ENCODE results near the gene SFXN4.
"Not testable (repeated sequence)": the region's sequence is repeated elsewhere in the genome, so short reads cannot be mapped to it uniquely, and the experiment has no call there.

Gene SFXN4

GRCh38 chr10:119139464-119140067 is 25.9 kb downstream of the SFXN4 start:
- no peak for TF ChIP-seq ZNF565 (CRISPR knock-in tag; conservative IDR thresholded peaks at IDR 0.05; ENCODE audit: low read depth)
- TF ChIP-seq ARNTL (CRISPR knock-in tag; IDR thresholded peaks at IDR 0.05; ENCODE audit: borderline replicate concordance, low read depth), result no peak
- no peak for TF ChIP-seq ISL1 (CRISPR knock-in tag; IDR thresholded peaks at IDR 0.05)
- no peak for TF ChIP-seq ZC3H10 (CRISPR knock-in tag; IDR thresholded peaks at IDR 0.05)
- TF ChIP-seq CSDC2 (CRISPR knock-in tag; IDR thresholded peaks at IDR 0.05), result no peak
- TF ChIP-seq ZFP30 (CRISPR knock-in tag; IDR thresholded peaks at IDR 0.05), result no peak
- TF ChIP-seq, protein P1, sequence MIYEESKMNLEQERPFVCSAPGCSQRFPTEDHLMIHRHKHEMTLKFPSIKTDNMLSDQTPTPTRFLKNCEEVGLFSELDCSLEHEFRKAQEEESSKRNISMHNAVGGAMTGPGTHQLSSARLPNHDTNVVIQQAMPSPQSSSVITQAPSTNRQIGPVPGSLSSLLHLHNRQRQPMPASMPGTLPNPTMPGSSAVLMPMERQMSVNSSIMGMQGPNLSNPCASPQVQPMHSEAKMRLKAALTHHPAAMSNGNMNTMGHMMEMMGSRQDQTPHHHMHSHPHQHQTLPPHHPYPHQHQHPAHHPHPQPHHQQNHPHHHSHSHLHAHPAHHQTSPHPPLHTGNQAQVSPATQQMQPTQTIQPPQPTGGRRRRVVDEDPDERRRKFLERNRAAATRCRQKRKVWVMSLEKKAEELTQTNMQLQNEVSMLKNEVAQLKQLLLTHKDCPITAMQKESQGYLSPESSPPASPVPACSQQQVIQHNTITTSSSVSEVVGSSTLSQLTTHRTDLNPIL (CRISPR knock-in tag; IDR thresholded peaks at IDR 0.05; ENCODE audit: low read depth), result no peak
- TF ChIP-seq, protein P2, sequence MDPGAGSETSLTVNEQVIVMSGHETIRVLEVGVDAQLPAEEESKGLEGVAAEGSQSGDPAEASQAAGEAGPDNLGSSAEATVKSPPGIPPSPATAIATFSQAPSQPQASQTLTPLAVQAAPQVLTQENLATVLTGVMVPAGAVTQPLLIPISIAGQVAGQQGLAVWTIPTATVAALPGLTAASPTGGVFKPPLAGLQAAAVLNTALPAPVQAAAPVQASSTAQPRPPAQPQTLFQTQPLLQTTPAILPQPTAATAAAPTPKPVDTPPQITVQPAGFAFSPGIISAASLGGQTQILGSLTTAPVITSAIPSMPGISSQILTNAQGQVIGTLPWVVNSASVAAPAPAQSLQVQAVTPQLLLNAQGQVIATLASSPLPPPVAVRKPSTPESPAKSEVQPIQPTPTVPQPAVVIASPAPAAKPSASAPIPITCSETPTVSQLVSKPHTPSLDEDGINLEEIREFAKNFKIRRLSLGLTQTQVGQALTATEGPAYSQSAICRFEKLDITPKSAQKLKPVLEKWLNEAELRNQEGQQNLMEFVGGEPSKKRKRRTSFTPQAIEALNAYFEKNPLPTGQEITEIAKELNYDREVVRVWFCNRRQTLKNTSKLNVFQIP (CRISPR knock-in tag; IDR thresholded peaks at IDR 0.05; ENCODE audit: borderline replicate concordance, low read depth), result no peak
- no peak for TF ChIP-seq ZFP3 (CRISPR knock-in tag; IDR thresholded peaks at IDR 0.05)
- no peak for TF ChIP-seq OSR1 (CRISPR knock-in tag; IDR thresholded peaks at IDR 0.05)
- no peak for TF ChIP-seq SNAI2 (CRISPR knock-in tag; IDR thresholded peaks at IDR 0.05)
- no peak for TF ChIP-seq PPARA (CRISPR knock-in tag; IDR thresholded peaks at IDR 0.05; ENCODE audit: borderline replicate concordance)
- ATAC-seq, result peak; percentile 85

GRCh38 chr10:119138346-119139306 is 26.9 kb downstream of the SFXN4 start:
- no peak; the same call in 2 of the 3 replicates for ATAC-seq
- no peak for TF ChIP-seq ZFP3 (CRISPR knock-in tag; IDR thresholded peaks at IDR 0.05)
- no peak for TF ChIP-seq OSR1 (CRISPR knock-in tag; IDR thresholded peaks at IDR 0.05)
- no peak for TF ChIP-seq TCF4 (CRISPR knock-in tag; IDR thresholded peaks at IDR 0.05; ENCODE audit: borderline replicate concordance)
- no peak for TF ChIP-seq CSDC2 (CRISPR knock-in tag; IDR thresholded peaks at IDR 0.05)
- no peak for TF ChIP-seq SNAI2 (CRISPR knock-in tag; IDR thresholded peaks at IDR 0.05)
- TF ChIP-seq RARB (CRISPR knock-in tag; IDR thresholded peaks at IDR 0.05), result no peak
- TF ChIP-seq TSHZ2 (CRISPR knock-in tag; IDR thresholded peaks at IDR 0.05), result no peak
- TF ChIP-seq PATZ1 (CRISPR knock-in tag; IDR thresholded peaks at IDR 0.05; ENCODE audit: borderline replicate concordance), result no peak
- no peak for TF ChIP-seq ZNF565 (CRISPR knock-in tag; conservative IDR thresholded peaks at IDR 0.05; ENCODE audit: low read depth)
- no peak for TF ChIP-seq GLIS3 (CRISPR knock-in tag; IDR thresholded peaks at IDR 0.05)
- TF ChIP-seq, protein P1 (CRISPR knock-in tag; IDR thresholded peaks at IDR 0.05; ENCODE audit: low read depth), result no peak
- no peak for TF ChIP-seq PPARA (CRISPR knock-in tag; IDR thresholded peaks at IDR 0.05; ENCODE audit: borderline replicate concordance)
- TF ChIP-seq CSRNP3 (CRISPR knock-in tag; IDR thresholded peaks at IDR 0.05), result no peak
- no peak for TF ChIP-seq ZC3H10 (CRISPR knock-in tag; IDR thresholded peaks at IDR 0.05)
- no peak for TF ChIP-seq ZNF8 (CRISPR knock-in tag; IDR thresholded peaks at IDR 0.05)
- no peak for TF ChIP-seq ZNF70 (CRISPR knock-in tag; IDR thresholded peaks at IDR 0.05)
- no peak for TF ChIP-seq ISL1 (CRISPR knock-in tag; IDR thresholded peaks at IDR 0.05)
- TF ChIP-seq ARNTL (CRISPR knock-in tag; IDR thresholded peaks at IDR 0.05; ENCODE audit: borderline replicate concordance, low read depth), result no peak
- no peak for TF ChIP-seq BACH2 (CRISPR knock-in tag; IDR thresholded peaks at IDR 0.05; ENCODE audit: borderline replicate concordance)
- TF ChIP-seq, protein P2 (CRISPR knock-in tag; IDR thresholded peaks at IDR 0.05; ENCODE audit: borderline replicate concordance, low read depth), result no peak

DNA sequence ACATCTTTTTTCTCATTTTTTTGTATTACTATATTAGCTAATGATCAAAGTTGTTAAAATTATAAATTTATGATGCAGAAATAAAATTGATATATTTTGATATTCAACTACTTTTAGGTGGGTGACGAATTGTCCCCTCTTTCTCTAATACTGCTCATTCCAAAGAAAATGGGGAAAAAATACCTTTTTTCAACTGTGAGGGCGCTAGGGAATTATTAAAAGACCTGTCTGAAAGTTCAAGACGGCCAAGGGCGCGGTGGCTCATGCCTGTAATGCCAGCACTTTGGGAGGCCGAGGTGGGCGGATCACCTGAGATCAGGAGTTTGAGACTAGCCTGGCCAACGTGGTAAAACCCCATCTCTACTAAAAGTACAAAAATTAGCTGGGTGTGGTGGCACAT is 27.6 kb downstream of the SFXN4 start:
- not testable (repeated sequence) for ATAC-seq
